Measurements from ENCODE around the gene MN1.
A peak's percentile ranks its signal among the peaks of the same experiment; 100 is the strongest.

The MN1 gene

DNA sequence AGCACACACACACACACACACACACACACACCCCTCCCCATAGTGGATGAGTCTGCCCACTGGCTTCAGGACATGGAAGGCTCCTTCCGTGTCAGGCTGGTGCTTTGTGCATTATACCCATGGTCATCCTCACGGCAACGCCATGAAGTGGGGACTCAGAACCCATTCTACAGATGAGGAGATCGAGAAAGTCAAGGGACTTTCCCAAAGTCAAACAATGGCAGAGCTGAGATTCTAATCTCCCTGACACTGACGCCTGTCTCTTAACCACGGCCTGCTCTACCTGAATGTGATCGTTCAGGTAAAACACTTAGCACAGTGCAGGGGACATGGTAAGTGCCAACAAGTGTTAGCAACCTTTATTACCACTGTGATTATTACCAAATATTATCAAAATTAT, 4.3 kb upstream of the MN1 start:
- peaks cover 82% of the 10 kb centered on the region for H3K27me3 ChIP-seq (ENCODE audit: insufficient read depth, low read length)
- H3K9ac ChIP-seq (ENCODE audit: low read depth, low read length), result no peak overlapping the region
- H3K27ac ChIP-seq (ENCODE audit: low read length), result no peak overlapping the region
- H3K4me1 ChIP-seq (ENCODE audit: insufficient read depth, low read length), result peaks cover 10% of the 10 kb centered on the region; the same call in 1 of the 2 replicates
- H3K4me3 ChIP-seq (ENCODE audit: low read length), result no peak overlapping the region
- H3K36me3 ChIP-seq (ENCODE audit: insufficient read depth, low read depth, low read length), result no peaks in the 10 kb centered on the region
- H3K9me3 ChIP-seq (ENCODE audit: insufficient read depth, low read depth, low read length), result no peaks in the 10 kb centered on the region

DNA sequence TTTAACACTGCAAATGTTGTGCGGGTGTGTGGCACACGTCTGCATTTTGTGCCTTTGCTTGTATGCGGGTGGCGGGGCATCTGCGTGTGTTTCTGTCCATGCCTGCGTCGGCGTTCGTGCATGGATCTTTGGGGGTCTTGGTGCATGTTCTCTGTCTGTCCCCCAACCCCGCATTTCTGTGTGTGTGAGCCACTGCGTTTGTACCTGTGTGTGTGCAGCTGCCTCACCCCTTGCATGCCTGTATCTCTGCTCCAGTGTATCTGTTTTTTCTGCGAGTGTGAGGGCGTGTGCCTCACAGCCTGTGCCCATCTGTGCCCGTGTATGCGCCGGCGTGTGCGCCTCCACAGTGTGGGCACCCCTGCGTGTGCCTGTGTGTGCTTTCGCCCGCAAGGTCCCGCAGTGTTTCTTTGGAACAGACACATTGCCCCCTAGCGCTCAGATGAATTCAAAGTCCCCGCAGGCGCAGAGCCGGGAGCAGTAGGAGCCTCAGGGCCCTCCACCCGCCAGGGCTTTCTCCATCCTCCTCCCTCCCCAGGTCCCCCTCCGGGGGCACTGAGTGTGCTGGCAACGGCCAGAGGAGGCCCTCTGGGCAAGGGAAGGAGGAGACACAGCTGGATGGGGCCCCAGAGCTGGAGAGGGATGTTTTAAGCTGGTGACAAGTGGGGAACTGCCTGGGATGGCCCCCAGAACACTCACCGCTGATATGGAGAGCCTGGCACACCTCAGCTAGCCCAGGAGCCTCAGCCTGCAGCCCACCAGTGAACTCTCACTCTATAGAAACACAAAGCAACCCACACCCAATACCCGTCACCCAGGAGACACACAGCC, 3.1 kb upstream of the MN1 start:
- Histone ChIP-seq H3K9me3 (ENCODE audit: insufficient read depth, low read depth, low read length) (no peaks in the 10 kb centered on the region), H3K36me3 (ENCODE audit: insufficient read depth, low read depth, low read length) (no peaks in the 10 kb centered on the region), H3K27me3 (ENCODE audit: insufficient read depth, low read length) (peaks cover 89% of the 10 kb centered on the region), H3K9ac (ENCODE audit: low read depth, low read length) (no peak overlapping the region), H3K4me1 (ENCODE audit: insufficient read depth, low read length) (peaks cover 7% of the 10 kb centered on the region; the same call in 1 of the 2 replicates), H3K27ac (ENCODE audit: low read length) (no peak overlapping the region), H3K4me3 (ENCODE audit: low read length) (peak overlapping the region; percentile 24; the same call in 1 of the 2 replicates)

DNA sequence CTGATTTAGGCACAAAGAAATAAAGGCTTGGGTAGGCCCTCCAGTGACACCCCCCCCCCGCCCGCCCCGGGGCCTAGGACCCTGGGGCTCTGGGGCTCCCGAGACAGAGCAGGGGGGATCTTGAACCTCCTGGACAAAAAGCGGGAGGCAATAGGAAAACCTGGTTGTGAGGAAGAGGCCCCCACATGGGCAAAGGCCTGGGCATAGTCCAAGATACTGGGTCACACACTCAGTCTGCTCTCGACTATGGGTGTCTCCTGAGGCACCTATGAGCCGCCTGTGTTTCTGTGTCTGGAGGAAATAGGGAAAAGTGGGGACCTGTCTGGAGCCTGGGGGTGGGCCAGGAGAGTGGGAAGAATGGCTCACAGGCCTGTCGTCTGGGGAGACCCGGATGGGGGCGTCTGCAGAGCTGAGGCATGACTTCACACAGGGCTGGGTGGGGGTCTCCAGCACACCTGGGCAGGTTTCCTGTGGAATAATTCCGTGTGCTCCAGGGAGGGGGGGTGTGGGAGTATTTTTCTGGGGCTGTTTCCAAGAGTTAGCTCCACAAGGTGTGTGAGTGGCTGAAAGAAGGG, 2.4 kb upstream of the MN1 start:
- Histone ChIP-seq H3K9me3 (ENCODE audit: insufficient read depth, low read depth, low read length) (no peaks in the 10 kb centered on the region), H3K9ac (ENCODE audit: low read depth, low read length) (no peak overlapping the region), H3K36me3 (ENCODE audit: insufficient read depth, low read depth, low read length) (no peaks in the 10 kb centered on the region), H3K4me3 (ENCODE audit: low read length) (no peak overlapping the region), H3K4me1 (ENCODE audit: insufficient read depth, low read length) (peaks cover 9% of the 10 kb centered on the region; the same call in 1 of the 2 replicates), H3K27ac (ENCODE audit: low read length) (no peak overlapping the region), H3K27me3 (ENCODE audit: insufficient read depth, low read length) (peaks cover 89% of the 10 kb centered on the region)

DNA sequence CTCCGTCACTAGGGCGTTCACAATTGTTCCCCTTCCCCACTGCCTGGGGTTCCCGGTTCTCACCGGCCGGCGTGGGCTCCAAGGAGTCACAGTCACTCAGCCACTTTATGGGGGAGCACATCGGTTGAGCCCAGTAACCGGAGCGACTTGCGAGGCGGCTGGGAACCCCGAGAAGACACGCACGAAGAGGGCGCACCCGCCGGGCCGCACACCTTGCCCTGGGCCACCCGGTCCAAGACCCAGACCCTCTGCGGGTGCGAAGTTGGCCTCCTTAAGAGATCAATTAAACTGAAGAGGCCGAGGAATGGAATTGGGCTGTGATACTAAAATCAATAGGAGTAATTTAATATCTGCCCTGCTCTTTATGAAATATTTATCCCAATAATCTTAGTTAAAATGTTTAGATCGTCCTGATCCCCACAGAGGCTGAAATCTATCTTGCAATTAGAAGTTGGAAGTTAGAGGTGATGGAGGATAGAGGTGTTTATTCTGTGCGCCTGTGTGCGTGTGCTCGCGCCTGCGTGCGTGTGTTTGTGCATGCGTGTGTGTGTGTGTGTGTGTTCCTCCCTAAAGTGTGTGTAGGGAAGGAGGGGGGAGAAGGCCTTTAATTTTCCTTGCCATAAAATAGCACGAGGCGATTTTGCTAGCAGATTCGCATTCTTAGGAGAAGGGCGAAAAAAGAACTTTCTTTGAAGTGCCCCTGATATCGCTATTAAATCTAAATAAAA, 954 bp upstream of the MN1 start:
- Histone ChIP-seq H3K9me3 (ENCODE audit: insufficient read depth, low read depth, low read length) (no peaks in the 10 kb centered on the region), H3K27ac (ENCODE audit: low read length) (no peak overlapping the region), H3K27me3 (ENCODE audit: insufficient read depth, low read length) (peaks cover 91% of the 10 kb centered on the region), H3K36me3 (ENCODE audit: insufficient read depth, low read depth, low read length) (no peaks in the 10 kb centered on the region), H3K4me1 (ENCODE audit: insufficient read depth, low read length) (peaks cover 9% of the 10 kb centered on the region; the same call in 1 of the 2 replicates), H3K4me3 (ENCODE audit: low read length) (peak overlapping the region; percentile 73), H3K9ac (ENCODE audit: low read depth, low read length) (peak overlapping the region; percentile 73; the same call in 1 of the 2 replicates)

DNA sequence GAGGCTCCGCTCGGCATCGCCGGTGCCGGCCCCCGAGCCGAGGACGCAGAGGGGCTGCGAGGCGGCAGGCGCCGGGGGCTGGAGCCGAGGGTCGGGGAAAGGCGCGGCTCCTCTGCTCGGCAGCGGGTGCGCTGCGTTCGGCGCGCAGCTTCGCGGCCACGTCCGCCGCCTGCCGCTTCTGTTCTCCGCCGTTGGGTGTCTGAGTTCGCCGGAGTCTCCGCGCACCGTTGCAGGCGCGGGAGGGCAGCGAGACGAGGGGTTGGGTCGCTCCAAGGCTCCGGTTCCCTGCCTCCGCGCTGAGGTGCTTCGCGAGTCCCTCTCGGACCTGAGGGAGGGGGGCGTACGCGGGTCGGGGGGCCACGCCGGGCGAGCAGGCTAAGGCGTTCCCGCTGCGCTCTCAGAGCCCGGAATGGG, 347 bp downstream of the MN1 start:
- Histone ChIP-seq H3K36me3 (ENCODE audit: insufficient read depth, low read depth, low read length) (no peaks in the 10 kb centered on the region), H3K27me3 (ENCODE audit: insufficient read depth, low read length) (peaks cover 94% of the 10 kb centered on the region), H3K9ac (ENCODE audit: low read depth, low read length) (peak overlapping the region; percentile 73), H3K4me3 (ENCODE audit: low read length) (peak overlapping the region; percentile 73), H3K27ac (ENCODE audit: low read length) (peak overlapping the region; percentile 47), H3K9me3 (ENCODE audit: insufficient read depth, low read depth, low read length) (no peaks in the 10 kb centered on the region), H3K4me1 (ENCODE audit: insufficient read depth, low read length) (peaks cover 9% of the 10 kb centered on the region; the same call in 1 of the 2 replicates)

DNA sequence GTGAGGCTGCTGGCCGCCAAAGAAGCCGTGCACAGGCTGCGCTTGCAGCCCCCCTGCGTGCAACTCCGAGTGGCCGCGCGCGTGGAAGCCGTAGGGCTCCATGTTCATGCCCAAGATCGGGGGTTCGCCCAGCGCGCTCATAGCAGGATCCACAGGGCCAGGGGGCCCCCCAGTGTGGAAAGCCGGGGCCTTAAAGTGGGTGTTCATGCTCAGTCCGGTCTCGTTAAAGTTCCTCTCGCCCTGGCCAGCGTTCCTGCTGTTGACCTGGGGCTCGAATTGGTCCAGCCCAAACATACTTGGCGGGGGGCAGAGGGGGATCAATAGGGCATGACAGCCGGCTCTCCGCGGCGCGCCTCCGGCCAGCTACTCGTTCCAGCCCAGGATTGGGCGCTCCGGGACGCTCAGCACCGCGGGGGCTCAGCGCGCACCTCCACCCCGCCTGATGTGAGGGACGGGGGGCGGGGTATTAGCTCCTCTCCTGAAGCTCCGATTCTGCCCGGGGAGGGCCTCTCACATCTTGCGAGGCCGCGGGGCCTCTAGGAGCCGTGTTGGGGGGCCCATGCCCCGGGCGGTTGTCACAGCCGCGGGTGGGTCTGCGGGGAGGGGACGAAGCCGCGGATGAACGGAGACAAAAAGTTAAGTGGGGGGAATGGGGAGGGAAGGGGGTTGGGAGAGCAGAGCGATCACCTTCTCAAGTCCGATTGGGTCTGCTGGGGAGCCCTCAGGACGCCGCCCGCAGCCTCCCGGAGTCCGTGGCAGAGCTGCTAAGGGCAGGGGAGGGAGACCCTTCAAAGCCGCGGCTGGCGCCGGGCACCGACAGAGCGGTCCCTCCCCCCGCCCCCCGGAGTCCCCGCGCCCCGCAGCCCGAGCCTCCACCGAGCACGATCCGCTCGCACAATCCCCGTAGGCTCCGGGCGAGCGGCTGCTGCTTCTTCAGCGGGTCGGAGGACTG, 1.0 kb downstream of the MN1 start:
- Histone ChIP-seq H3K4me3 (ENCODE audit: low read length) (peak overlapping the region; percentile 73), H3K36me3 (ENCODE audit: insufficient read depth, low read depth, low read length) (no peaks in the 10 kb centered on the region), H3K9me3 (ENCODE audit: insufficient read depth, low read depth, low read length) (no peaks in the 10 kb centered on the region), H3K27me3 (ENCODE audit: insufficient read depth, low read length) (peaks cover 96% of the 10 kb centered on the region), H3K27ac (ENCODE audit: low read length) (no peak overlapping the region), H3K9ac (ENCODE audit: low read depth, low read length) (peak overlapping the region; percentile 73; the same call in 1 of the 2 replicates), H3K4me1 (ENCODE audit: insufficient read depth, low read length) (peaks cover 11% of the 10 kb centered on the region; the same call in 1 of the 2 replicates)

DNA sequence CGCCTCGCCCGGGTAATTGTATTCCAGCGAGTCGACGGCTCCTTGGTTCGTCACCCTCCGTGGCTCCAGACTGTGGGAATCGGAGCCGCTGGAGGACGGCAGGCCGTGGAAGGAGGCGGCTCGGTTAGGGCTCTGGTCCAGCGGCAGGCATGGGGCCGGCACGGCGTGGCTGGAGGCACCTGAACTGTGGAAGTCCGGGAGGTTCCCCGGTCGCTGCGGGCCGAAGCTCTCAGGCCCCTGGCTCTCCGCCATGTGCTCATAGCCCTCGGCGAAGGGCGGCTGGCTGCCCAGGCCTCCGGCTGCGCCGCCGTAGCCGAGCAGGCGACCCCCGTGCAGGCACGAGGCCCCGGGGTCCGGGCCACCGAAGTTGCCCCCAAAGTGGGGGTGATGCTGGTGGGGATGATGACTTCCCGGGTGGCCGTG, 1.7 kb downstream of the MN1 start:
- Histone ChIP-seq H3K4me3 (ENCODE audit: low read length) (peak overlapping the region; percentile 73; the same call in 1 of the 2 replicates), H3K27me3 (ENCODE audit: insufficient read depth, low read length) (peaks cover 96% of the 10 kb centered on the region)

DNA sequence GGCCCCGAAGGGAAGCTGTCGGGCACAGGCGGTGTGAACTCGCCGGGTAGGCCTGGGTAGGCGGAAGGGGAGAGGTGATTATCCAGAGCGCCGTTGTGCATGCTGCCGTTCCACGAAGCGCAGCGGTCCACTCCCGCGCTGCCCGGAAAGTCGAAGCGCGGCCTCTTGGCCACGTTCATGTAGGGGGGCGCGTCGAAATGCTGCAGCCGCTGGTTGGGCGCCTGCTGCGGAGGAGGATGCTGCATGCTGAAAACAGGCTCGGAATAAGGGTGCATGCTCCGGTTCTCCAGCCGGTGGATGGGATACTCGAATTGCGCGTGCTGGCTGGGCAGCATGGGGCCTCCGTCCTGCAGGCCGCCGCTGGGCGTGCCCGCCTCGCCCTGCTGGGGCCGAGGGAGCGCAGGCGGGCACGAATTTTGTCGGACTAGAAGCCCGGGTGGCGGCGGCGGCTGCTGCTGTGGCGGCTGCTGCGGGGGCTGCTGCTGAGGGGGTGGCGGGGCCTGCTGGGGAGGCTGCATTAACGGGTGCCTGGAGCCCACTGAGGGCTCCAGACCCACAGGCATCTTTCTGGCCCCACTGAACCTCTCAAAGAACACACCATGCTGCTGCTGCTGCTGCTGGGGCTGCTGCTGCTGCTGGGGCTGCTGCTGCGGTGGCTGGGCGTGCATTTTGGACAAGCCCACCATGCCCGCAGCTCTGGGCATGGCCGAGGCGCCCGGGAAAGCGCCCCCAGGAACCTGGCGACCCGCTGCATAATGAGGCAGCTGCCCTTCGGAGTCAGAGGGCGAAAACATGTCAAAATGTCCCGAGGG, 2.3 kb downstream of the MN1 start:
- Histone ChIP-seq H3K27me3 (ENCODE audit: insufficient read depth, low read length) (peaks cover 96% of the 10 kb centered on the region), H3K9ac (ENCODE audit: low read depth, low read length) (no peak overlapping the region), H3K36me3 (ENCODE audit: insufficient read depth, low read depth, low read length) (no peaks in the 10 kb centered on the region), H3K4me3 (ENCODE audit: low read length) (peak overlapping the region; percentile 73; the same call in 1 of the 2 replicates), H3K27ac (ENCODE audit: low read length) (no peak overlapping the region), H3K9me3 (ENCODE audit: insufficient read depth, low read depth, low read length) (no peaks in the 10 kb centered on the region), H3K4me1 (ENCODE audit: insufficient read depth, low read length) (peaks cover 23% of the 10 kb centered on the region; the same call in 1 of the 2 replicates)

More for the DNA sequence above, 1.7 kb downstream of the MN1 start:
- Histone ChIP-seq H3K27ac (ENCODE audit: low read length) (no peak overlapping the region), H3K9me3 (ENCODE audit: insufficient read depth, low read depth, low read length) (no peaks in the 10 kb centered on the region), H3K9ac (ENCODE audit: low read depth, low read length) (no peak overlapping the region; the same call in 1 of the 2 replicates), H3K36me3 (ENCODE audit: insufficient read depth, low read depth, low read length) (no peaks in the 10 kb centered on the region), H3K4me1 (ENCODE audit: insufficient read depth, low read length) (peaks cover 17% of the 10 kb centered on the region; the same call in 1 of the 2 replicates)

DNA sequence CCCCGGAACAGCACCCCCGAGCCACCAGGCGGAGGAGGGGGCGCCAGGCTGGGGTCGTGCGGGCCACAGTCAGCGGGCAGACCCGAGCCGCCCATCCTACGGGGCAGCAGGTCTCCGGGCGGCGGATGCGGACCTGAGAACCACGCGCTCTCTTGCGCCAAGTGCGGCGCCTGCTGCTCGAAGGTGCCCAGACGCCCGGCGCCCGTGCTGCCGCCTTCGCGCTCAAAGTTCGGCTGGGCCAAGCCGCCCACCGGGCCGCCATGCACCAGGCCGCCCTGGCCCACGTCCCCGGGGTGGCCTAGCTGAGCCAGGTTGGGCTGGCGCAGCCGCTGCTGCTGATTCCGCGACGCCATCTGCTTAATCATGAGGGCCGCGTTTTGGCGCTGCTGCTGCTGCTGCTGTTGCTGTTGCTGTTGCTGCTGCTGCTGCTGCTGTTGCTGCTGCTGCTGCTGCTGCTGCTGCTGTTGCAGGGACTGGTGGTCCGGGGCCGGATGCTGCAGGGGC, 3.0 kb downstream of the MN1 start:
- Histone ChIP-seq H3K27me3 (ENCODE audit: insufficient read depth, low read length) (peaks cover 96% of the 10 kb centered on the region), H3K4me1 (ENCODE audit: insufficient read depth, low read length) (peaks cover 29% of the 10 kb centered on the region; the same call in 1 of the 2 replicates), H3K9ac (ENCODE audit: low read depth, low read length) (no peak overlapping the region), H3K36me3 (ENCODE audit: insufficient read depth, low read depth, low read length) (no peaks in the 10 kb centered on the region), H3K9me3 (ENCODE audit: insufficient read depth, low read depth, low read length) (no peaks in the 10 kb centered on the region), H3K4me3 (ENCODE audit: low read length) (no peak overlapping the region), H3K27ac (ENCODE audit: low read length) (no peak overlapping the region)
